Endodermal cell (in vitro differentiated cells): ENCODE data around the gene EMX2. TPM values are rescaled to one million over a fixed set of nuclear protein-coding genes. Genes with fewer than 3 reads are reported as not detected.

Source experiments
- DNase-seq: peaks from one replicate; pipeline ENCODE4 v3.0.0-alpha.2; 2017
- H3K27ac ChIP-seq: 2 replicates; pipeline ENCODE4 v1.5.1; 2013; ENCODE audit warnings: mild to moderate bottlenecking, low read depth, low read length, moderate library complexity
- H3K27me3 ChIP-seq: 2 replicates; pipeline ENCODE4 v1.6.1; 2013; ENCODE audit warnings: mild to moderate bottlenecking, low read length, moderate library complexity; ENCODE audit not compliant: insufficient read depth, control insufficient read depth, poor library complexity, severe bottlenecking
- H3K36me3 ChIP-seq: 2 replicates; pipeline ENCODE4 v1.7.0; 2013; ENCODE audit warnings: mild to moderate bottlenecking, low read length, moderate library complexity; ENCODE audit not compliant: control insufficient read depth, insufficient read depth
- H3K4me1 ChIP-seq: one replicate; pipeline ENCODE4 v1.7.0; 2013; ENCODE audit warnings: low read length; ENCODE audit not compliant: control insufficient read depth, insufficient read depth
- H3K4me3 ChIP-seq: 2 replicates; pipeline ENCODE4 v1.5.1; 2013; ENCODE audit warnings: mild to moderate bottlenecking, low read length, moderate library complexity
- H3K9ac ChIP-seq: 2 replicates; pipeline ENCODE4 v1.6.1; 2013; ENCODE audit warnings: mild to moderate bottlenecking, low read length, moderate library complexity; ENCODE audit not compliant: poor library complexity, severe bottlenecking; ENCODE audit errors: extremely low read depth
- H3K9me3 ChIP-seq: 2 replicates; pipeline ENCODE4 v1.6.1; 2013; ENCODE audit warnings: mild to moderate bottlenecking, low read length, moderate library complexity; ENCODE audit not compliant: control insufficient read depth
- H3K27ac Mint-ChIP-seq: 2 replicates; pipeline ENCODE4 v1.8.0; 2020; ENCODE audit warnings: mixed read lengths
- H3K27me3 Mint-ChIP-seq: 2 replicates; pipeline ENCODE4 v1.8.0; 2021; ENCODE audit warnings: mild to moderate bottlenecking, mixed read lengths; ENCODE audit not compliant: insufficient read depth
- H3K36me3 Mint-ChIP-seq: 2 replicates; pipeline ENCODE4 v1.8.0; 2020; ENCODE audit warnings: low read depth, mixed read lengths
- H3K4me1 Mint-ChIP-seq: 2 replicates; pipeline ENCODE4 v1.8.0; 2020; ENCODE audit warnings: mixed read lengths
- H3K4me3 Mint-ChIP-seq: 2 replicates; pipeline ENCODE4 v1.8.0; 2020; ENCODE audit warnings: mild to moderate bottlenecking, moderate library complexity, mixed read lengths
- H3K9me3 Mint-ChIP-seq: 2 replicates; pipeline ENCODE4 v1.8.0; 2020; ENCODE audit warnings: mild to moderate bottlenecking, mixed read lengths
- CTCF ChIP-seq: fragments of 200-600 bp; sonication (generic); conservative IDR thresholded peaks from 2 replicates; pipeline ENCODE4 v1.5.0; 2021; ENCODE audit warnings: antibody characterized with exemption, mild to moderate bottlenecking
- WGBS, 2 experiments: methylation state at CpG; one replicate each; pipeline versions ENCODE4 v1.1.5 to v1.1.7; 2013; ENCODE audit warnings: missing lambda C conversion rate in 2 of 2, mixed read lengths in 1 of 2; ENCODE audit not compliant: insufficient coverage in 1 of 2, insufficient read length in 1 of 2; 5-methylcytosine and 5-hydroxymethylcytosine counted together
- total RNA-seq, 2 donors: library from RNA; stranded (reverse); fragmentation: NEBNext Ultra II Directional in 1 of 2; extraction: Animal tissue kit (Norgen Biotek cat#: 25700) in 1 of 2; gene quantifications; 2 replicates in 1 of 2; 3 replicates in 1 of 2; pipeline ENCODE4 v1.2.1, GENCODE V29; 2021

Gene EMX2
- total RNA-seq, 2 donors from 2014 or later = 0.18 TPM; not detected in 1

DNA sequence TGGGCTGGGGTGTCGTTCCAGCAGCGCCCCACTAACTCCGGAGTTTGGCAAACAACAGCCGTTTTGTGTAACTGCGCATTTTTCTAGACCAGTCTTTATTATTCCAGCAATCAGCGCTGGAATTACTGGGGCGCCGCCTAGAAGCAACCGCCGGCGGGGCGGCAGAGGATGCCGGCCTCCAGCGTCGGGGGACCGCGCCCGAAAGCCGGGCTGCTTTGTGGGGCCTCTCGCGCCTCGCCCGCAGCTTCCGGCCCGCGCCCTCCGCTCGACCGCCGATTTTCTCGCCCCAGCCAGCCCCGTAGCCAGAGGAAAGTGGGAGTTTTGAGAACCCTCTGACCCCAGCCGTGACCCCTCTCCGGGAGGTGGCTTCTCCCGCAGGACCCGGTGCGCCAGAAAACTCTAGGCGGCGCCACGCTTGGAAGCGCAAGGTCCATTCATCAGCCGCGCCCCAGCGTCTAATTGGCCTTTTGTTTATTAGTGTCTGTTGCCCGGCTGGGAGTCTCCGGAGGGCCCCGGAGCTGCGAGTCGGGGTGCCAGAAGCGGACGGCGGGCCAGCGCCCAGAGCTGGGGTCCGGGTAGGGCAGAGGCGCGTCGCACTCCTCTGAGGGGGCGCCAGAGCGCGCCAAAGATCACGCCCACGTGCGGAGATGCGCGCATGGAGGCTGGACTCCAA is 10.7 kb downstream of the EMX2 start:
- H3K4me1 ChIP-seq = no peaks in the 10 kb centered on the region
- peaks cover 100% of the 10 kb centered on the region for H3K27me3 ChIP-seq
- Mint-ChIP-seq H3K27me3 (peaks cover 99% of the 10 kb centered on the region), H3K4me1 (peaks cover 26% of the 10 kb centered on the region), H3K36me3 (no peaks in the 10 kb centered on the region), H3K27ac (no peak overlapping the region), H3K9me3 (no peaks in the 10 kb centered on the region), H3K4me3 (no peak overlapping the region)
- peak; percentile 84 for DNase-seq
- H3K36me3 ChIP-seq = no peaks in the 10 kb centered on the region
- TF ChIP-seq CTCF = peak; percentile 56
- no peak overlapping the region for H3K27ac ChIP-seq
- no peaks in the 10 kb centered on the region for H3K9me3 ChIP-seq
- H3K9ac ChIP-seq = no peak overlapping the region
- H3K4me3 ChIP-seq = no peak overlapping the region
- WGBS, 2 experiments = 3% methylated on average over 22 to 65 of the region's 65 CpGs

- no peaks in the 10 kb centered on the region for H3K36me3 Mint-ChIP-seq
- H3K9me3 ChIP-seq = no peaks in the 10 kb centered on the region
- peaks cover 26% of the 10 kb centered on the region for H3K4me1 Mint-ChIP-seq
- no peaks in the 10 kb centered on the region for H3K36me3 ChIP-seq
- no peaks in the 10 kb centered on the region for H3K4me1 ChIP-seq
- no peak overlapping the region for H3K4me3 Mint-ChIP-seq
- WGBS, 2 experiments = 0 to 5% methylated on average over 1 to 17 of the region's 19 CpGs
- TF ChIP-seq CTCF = no peak
- H3K9me3 Mint-ChIP-seq = no peaks in the 10 kb centered on the region
- no peak for DNase-seq
- no peak overlapping the region for H3K27ac ChIP-seq
- H3K27ac Mint-ChIP-seq = no peak overlapping the region
- peaks cover 99% of the 10 kb centered on the region for H3K27me3 ChIP-seq
- no peak overlapping the region for H3K9ac ChIP-seq
- H3K27me3 Mint-ChIP-seq = peaks cover 99% of the 10 kb centered on the region
- H3K4me3 ChIP-seq = no peak overlapping the region
Measured at GRCh38 chr10:117553815-117554172, 11.2 kb downstream of the EMX2 start.

DNA sequence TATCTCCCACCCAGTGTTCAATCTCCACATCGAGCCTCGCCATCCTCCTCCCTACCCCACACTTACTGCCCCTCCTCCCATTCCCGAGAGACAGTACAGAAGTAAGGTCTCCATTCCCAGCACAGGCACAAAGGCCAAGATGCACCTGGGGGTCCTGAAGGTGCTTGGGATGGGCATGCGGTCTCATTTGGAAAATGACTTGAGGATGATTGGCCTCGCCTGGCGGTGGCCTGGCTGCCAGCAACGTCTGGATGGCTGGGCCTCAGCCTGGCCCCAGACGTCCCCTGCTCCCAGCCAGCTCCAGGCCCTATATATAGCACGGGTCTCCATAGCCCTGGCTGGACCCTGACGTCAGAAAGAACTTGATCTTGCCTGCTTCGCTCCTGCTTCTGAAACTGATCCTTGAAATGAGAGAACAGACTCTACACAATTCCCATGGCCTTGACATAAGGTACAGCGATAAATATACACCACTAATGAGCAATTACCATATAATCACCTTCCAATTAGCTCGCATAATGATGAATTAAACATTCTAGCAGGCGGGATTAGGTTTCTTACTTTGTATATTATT is 11.8 kb downstream of the EMX2 start:
- TF ChIP-seq CTCF = no peak
- H3K4me1 ChIP-seq = no peaks in the 10 kb centered on the region
- no peak overlapping the region for H3K4me3 ChIP-seq
- Mint-ChIP-seq H3K4me1 (peaks cover 26% of the 10 kb centered on the region), H3K27me3 (peaks cover 99% of the 10 kb centered on the region), H3K9me3 (no peaks in the 10 kb centered on the region), H3K36me3 (no peaks in the 10 kb centered on the region), H3K27ac (no peak overlapping the region), H3K4me3 (no peak overlapping the region)
- no peak overlapping the region for H3K27ac ChIP-seq
- WGBS, 2 experiments = 59 to 63% methylated on average over 11 to 14 of the region's 14 CpGs
- H3K36me3 ChIP-seq = no peaks in the 10 kb centered on the region
- H3K9ac ChIP-seq = no peak overlapping the region
- no peak for DNase-seq
- peaks cover 99% of the 10 kb centered on the region for H3K27me3 ChIP-seq
- no peaks in the 10 kb centered on the region for H3K9me3 ChIP-seq
